H1 (cell line): ENCODE data around the gene RNF145. TPM values are rescaled to one million over a fixed set of nuclear protein-coding genes. Genes with fewer than 3 reads are reported as not detected.

Source experiments
- CTCF ChIA-PET: fragments of 300-600 bp; sonication (Branson Sonifier 250); formaldehyde crosslinking; loops from one replicate; lab custom pipeline; 2021; ENCODE audit not compliant: partially characterized antibody; lab: Charles Lee
- POLR2A ChIA-PET: fragments of 300-600 bp; sonication (Branson Sonifier 250); formaldehyde crosslinking; loops from one replicate; lab custom pipeline; 2021; ENCODE audit warnings: inconsistent platforms; ENCODE audit not compliant: partially characterized antibody; lab: Charles Lee
- DNase-seq, 2 experiments: peaks; one replicate each; pipeline versions ENCODE4 v3.0.0 to v3.0.0-alpha.2; 2010 to 2022; ENCODE audit warnings: low spot score in 2 of 2, low read depth in 1 of 2, mixed read lengths in 1 of 2
- FAIRE-seq: peaks from 2 replicates; lab custom pipeline; 2011; peaks lifted over from hg19 to GRCh38; lab: Jason Lieb, UNC
- H2AFZ ChIP-seq: 2 replicates; pipeline ENCODE4 v1.8.1; 2012; ENCODE audit warnings: low read length, inconsistent platforms
- H2AK5ac ChIP-seq: 2 replicates; pipeline ENCODE4 v1.6.1; 2013; ENCODE audit warnings: low read depth, low read length
- H2BK120ac ChIP-seq: replicated peaks from 2 replicates; pipeline ENCODE3; 2013; ENCODE audit warnings: low read depth, low read length, inconsistent platforms
- H2BK12ac ChIP-seq: 2 replicates; pipeline ENCODE4 v1.6.1; 2013; ENCODE audit warnings: low read depth, low read length
- H2BK15ac ChIP-seq: 2 replicates; pipeline ENCODE4 v1.6.1; 2013; ENCODE audit warnings: low read length
- H2BK20ac ChIP-seq: 2 replicates; pipeline ENCODE4 v1.6.1; 2013; ENCODE audit warnings: low read length
- H2BK5ac ChIP-seq: 2 replicates; pipeline ENCODE4 v1.6.1; 2013; ENCODE audit warnings: low read depth, low read length
- H3K14ac ChIP-seq: 2 replicates; pipeline ENCODE4 v1.6.1; 2013; ENCODE audit warnings: inconsistent platforms; ENCODE audit not compliant: insufficient read length
- H3K18ac ChIP-seq: 2 replicates; pipeline ENCODE4 v1.6.1; 2013; ENCODE audit warnings: low read length; ENCODE audit errors: extremely low read depth
- H3K23ac ChIP-seq: 2 replicates; pipeline ENCODE4 v1.6.1; 2013; ENCODE audit warnings: inconsistent platforms; ENCODE audit not compliant: insufficient read length
- H3K23me2 ChIP-seq: 2 replicates; pipeline ENCODE4 v1.6.1; 2013; ENCODE audit warnings: low read depth, low read length
- H3K27ac ChIP-seq: 2 replicates; pipeline ENCODE4 v1.6.1; 2011; ENCODE audit warnings: low read depth, low read length, inconsistent platforms
- H3K27me3 ChIP-seq, 4 experiments: replicated peaks in 1 of 4; 1 replicate in 1 of 4; 2 replicates in 3 of 4; pipeline versions ENCODE4 v1.6.1 to v1.8.1; 2011 to 2013; ENCODE audit warnings: low read length in 3 of 4, mild to moderate bottlenecking in 3 of 4, inconsistent platforms in 2 of 4, mixed read lengths in 2 of 4, moderate library complexity in 1 of 4; ENCODE audit not compliant: control insufficient read depth in 3 of 4, insufficient read depth in 3 of 4; ENCODE audit errors: extremely low read depth in 1 of 4
- H3K36me3 ChIP-seq, 4 experiments: 2 replicates each; pipeline versions ENCODE4 v1.6.1 to v1.8.1; 2011 to 2013; ENCODE audit warnings: mild to moderate bottlenecking in 4 of 4, low read length in 3 of 4, moderate library complexity in 2 of 4, control low read depth in 1 of 4, inconsistent platforms in 1 of 4; ENCODE audit not compliant: insufficient read depth in 4 of 4, control insufficient read depth in 2 of 4
- H3K4ac ChIP-seq: replicated peaks from 2 replicates; pipeline ENCODE3; 2013; ENCODE audit warnings: low read length, low read depth, mixed read lengths, inconsistent platforms; ENCODE audit not compliant: insufficient read length
- H3K4me1 ChIP-seq, 4 experiments: replicated peaks in 1 of 4; 1 replicate in 1 of 4; 2 replicates in 3 of 4; pipeline versions ENCODE4 v1.6.1 to v1.8.1; 2011 to 2013; ENCODE audit warnings: low read length in 3 of 4, inconsistent platforms in 2 of 4, mixed read lengths in 1 of 4; ENCODE audit not compliant: insufficient read depth in 4 of 4, control insufficient read depth in 3 of 4
- H3K4me2 ChIP-seq, 2 experiments: 2 replicates each; pipeline versions ENCODE4 v1.6.1 to v1.8.1; 2011 to 2013; ENCODE audit warnings: low read depth in 2 of 2, low read length in 2 of 2, control low read depth in 1 of 2, inconsistent platforms in 1 of 2, mild to moderate bottlenecking in 1 of 2; ENCODE audit not compliant: insufficient read depth in 1 of 2
- H3K4me3 ChIP-seq, 4 experiments: fragments of 200-600, 300-600 bp in 1 of 4; sonication (generic), shearing (Covaris generic), sonication (Bioruptor Twin) in 1 of 4; 2 replicates each; pipeline versions ENCODE4 v1.5.1 to v1.8.1; 2011 to 2016; ENCODE audit warnings: low read length in 4 of 4, low read depth in 3 of 4, control low read depth in 2 of 4, inconsistent platforms in 2 of 4, mild to moderate bottlenecking in 2 of 4, mixed read lengths in 1 of 4, moderate library complexity in 1 of 4; ENCODE audit not compliant: insufficient read depth in 2 of 4; ENCODE audit errors: extremely low read depth in 1 of 4
- H3K56ac ChIP-seq: replicated peaks from 2 replicates; pipeline ENCODE3; 2013; ENCODE audit warnings: low read depth, mild to moderate bottlenecking, mixed read lengths, low read length, inconsistent platforms; ENCODE audit not compliant: insufficient read length
- H3K79me1 ChIP-seq: 2 replicates; pipeline ENCODE4 v1.6.1; 2013; ENCODE audit warnings: low read depth, low read length, control low read depth
- H3K79me2 ChIP-seq, 2 experiments: 2 replicates each; pipeline versions ENCODE4 v1.6.1 to v1.8.1; 2012 to 2013; ENCODE audit warnings: low read length in 2 of 2, mild to moderate bottlenecking in 2 of 2, inconsistent platforms in 1 of 2; ENCODE audit not compliant: insufficient read depth in 2 of 2, control insufficient read depth in 1 of 2
- H3K9ac ChIP-seq, 4 experiments: replicated peaks in 1 of 4; 1 replicate in 1 of 4; 2 replicates in 3 of 4; pipeline versions ENCODE4 v1.6.1 to v1.8.1; 2011 to 2013; ENCODE audit warnings: low read depth in 3 of 4, low read length in 3 of 4, control low read depth in 2 of 4, mild to moderate bottlenecking in 2 of 4, moderate library complexity in 2 of 4, inconsistent platforms in 1 of 4; ENCODE audit errors: extremely low read depth in 1 of 4
- H3K9me3 ChIP-seq, 2 experiments: 2 replicates each; pipeline versions ENCODE4 v1.6.1 to v1.8.1; 2012 to 2013; ENCODE audit warnings: mild to moderate bottlenecking in 2 of 2, moderate library complexity in 2 of 2, control low read depth in 1 of 2, inconsistent platforms in 1 of 2, low read depth in 1 of 2, low read length in 1 of 2, mixed read lengths in 1 of 2; ENCODE audit not compliant: insufficient read depth in 2 of 2
- H4K20me1 ChIP-seq, 2 experiments: replicated peaks in 1 of 2; 2 replicates each; pipeline versions ENCODE3 to v1.8.1; 2011 to 2013; ENCODE audit warnings: inconsistent platforms in 2 of 2, low read length in 2 of 2, mild to moderate bottlenecking in 1 of 2; ENCODE audit not compliant: insufficient read depth in 2 of 2, control insufficient read depth in 1 of 2
- H4K5ac ChIP-seq: 2 replicates; pipeline ENCODE4 v1.6.1; 2013; ENCODE audit warnings: low read length, low read depth, mixed read lengths, inconsistent platforms; ENCODE audit not compliant: insufficient read length
- H4K8ac ChIP-seq: 2 replicates; pipeline ENCODE4 v1.8.0; 2013; ENCODE audit warnings: mild to moderate bottlenecking, moderate library complexity, low read length, inconsistent platforms; ENCODE audit not compliant: insufficient read depth; ENCODE audit errors: extremely low read depth
- H4K91ac ChIP-seq: replicated peaks from 2 replicates; pipeline ENCODE3; 2013; ENCODE audit warnings: low read length, mixed read lengths, inconsistent platforms; ENCODE audit not compliant: insufficient read length
- RBBP5 ChIP-seq: IDR thresholded peaks from 2 replicates; pipeline ENCODE4 v1.7.1; 2012; ENCODE audit warnings: low read depth, mild to moderate bottlenecking, inconsistent platforms, low read length, moderate library complexity, borderline replicate concordance
- USF2 ChIP-seq: IDR thresholded peaks from 2 replicates; pipeline ENCODE4 v1.6.1; 2011; ENCODE audit warnings: low read length, improper control_type of control experiment
- WGBS, 2 experiments: shearing (Covaris generic) in 1 of 2; methylation state at CpG; one replicate each; pipeline versions ENCODE4 v1.1.6 to v1.1.7; 2013 to 2015; ENCODE audit warnings: low lambda C conversion rate in 2 of 2, mixed read lengths in 2 of 2, inconsistent platforms in 1 of 2, low coverage in 1 of 2, missing lambda C conversion rate in 1 of 2; ENCODE audit not compliant: insufficient replicate concordance in 2 of 2, insufficient coverage in 1 of 2, insufficient read length in 1 of 2; ENCODE audit errors: extremely low coverage in 1 of 2, missing lambda C conversion rate in 1 of 2; 5-methylcytosine and 5-hydroxymethylcytosine counted together
- polyA plus RNA-seq, 7 experiments: library from polyadenylated mRNA; depleted of rRNA in 3 of 7; stranded (reverse) in 5 of 7; unstranded in 2 of 7; fragments of >200 nt in 5 of 7; fragments of 200-250 nt in 2 of 7; gene quantifications; 1 replicate in 5 of 7; 2 replicates in 1 of 7; 4 replicates in 1 of 7; pipeline versions ENCODE4 v1.2.1 to v1.2.3, GENCODE V29; 2011 to 2013; ENCODE audit warnings: missing spikeins in 2 of 7, mixed read lengths in 2 of 7
- small RNA-seq: library from polyadenylated mRNA; stranded (forward); fragments of <200 nt; extraction: miRNeasy Mini kit (QIAGEN cat#:217004); gene quantifications from one replicate; pipeline ENCODE3, GENCODE V24; 2013; ENCODE audit not compliant: insufficient read depth
- total RNA-seq: library from RNA; stranded (reverse); fragmentation: NEBNext Ultra II Directional; extraction: Animal tissue kit (Norgen Biotek cat#: 25700); gene quantifications from 2 replicates; pipeline ENCODE4 v1.2.1, GENCODE V29; 2021

Gene RNF145
- total and polyA plus RNA-seq, 2 of the 8 experiments (the other 6 are each of a cell fraction or from before 2014, with no cell fraction given), result 34.2 to 72.5 TPM

GRCh38 chr5:159112436-159112835 lies 96.9 kb downstream of the RNF145 start:
- H3K4me1 ChIP-seq, result no peaks in the 10 kb centered on the region
- FAIRE-seq (no peak), DNase-seq (no peak)
- no peaks in the 10 kb centered on the region for H3K36me3 ChIP-seq
- no peak overlapping the region for H4K91ac ChIP-seq
- H2BK20ac ChIP-seq, result no peak overlapping the region
- WGBS, 2 experiments, result 91% methylated on average over 2 of the region's 2 CpGs; no CpG with 5 or more reads in 1 of the 2 experiments
- no peak overlapping the region for H3K4me2 ChIP-seq
- no peak overlapping the region for H3K14ac ChIP-seq
- no peak overlapping the region for H2BK15ac ChIP-seq
- peaks cover 0 to under 1% (median 0%) of the 10 kb centered on the region in 4 experiments; a peak in 2 of 7 replicates for H3K27me3 ChIP-seq
- H3K79me1 ChIP-seq, result no peaks in the 10 kb centered on the region
- no peak overlapping the region for H3K56ac ChIP-seq
- no peaks in the 10 kb centered on the region for H3K79me2 ChIP-seq
- H3K9ac ChIP-seq, result no peak overlapping the region
- no peak overlapping the region for H2AK5ac ChIP-seq
- no peak overlapping the region for H3K23ac ChIP-seq
- ChIA-PET CTCF (interaction anchor here (0.6 to 1.9 kb wide), 2 partner anchors 417 to 1047 kb away, joined by 3 to 8 read pairs; no protein-coding TSS in a partner anchor), POLR2A (no interaction called here)
- H2BK120ac ChIP-seq, result no peak overlapping the region
- TF ChIP-seq USF2 (no peak), RBBP5 (no peak)
- H3K4ac ChIP-seq, result no peak overlapping the region
- H4K8ac ChIP-seq, result no peak overlapping the region
- H3K23me2 ChIP-seq, result no peaks in the 10 kb centered on the region
- H3K9me3 ChIP-seq, result no peaks in the 10 kb centered on the region
- H2BK12ac ChIP-seq, result no peak overlapping the region
- no peak overlapping the region for H3K4me3 ChIP-seq
- no peak overlapping the region for H4K5ac ChIP-seq
- H2BK5ac ChIP-seq, result no peak overlapping the region
- H2AFZ ChIP-seq, result no peak overlapping the region
- no peak overlapping the region for H3K27ac ChIP-seq
- H3K18ac ChIP-seq, result no peak overlapping the region
- no peaks in the 10 kb centered on the region for H4K20me1 ChIP-seq

Small RNA genes lying within 50 kb of the gene (small RNA-seq; reads per million reads assigned to genes)
- not detected for gene RF00263

Other genes with a start within 250 kb of the RNF145 start
- 0.10 and 0.15 TPM in 2 replicates for gene EBF1, start 109.6 kb downstream of the RNF145 start, total RNA-seq
- 0.12 and 0.16 TPM in 2 replicates for gene EBF1, start 109.6 kb downstream of the RNF145 start, polyA plus RNA-seq (2011; rRNA removed)
- 40.9 and 43.0 TPM in 2 replicates for gene UBLCP1, start 53.7 kb upstream of the RNF145 start, total RNA-seq
- 6.8 and 13.0 TPM in 2 replicates for gene UBLCP1, start 53.7 kb upstream of the RNF145 start, polyA plus RNA-seq (2011; rRNA removed)
- not detected in 2 replicates for gene IL12B, start 120.9 kb upstream of the RNF145 start, total RNA-seq
- not detected in 2 replicates for gene IL12B, start 120.9 kb upstream of the RNF145 start, polyA plus RNA-seq (2011; rRNA removed)